Gastroesophageal sphincter (tissue), 4 donors: ENCODE data around the gene GABBR2. TPM values are rescaled to one million over a fixed set of nuclear protein-coding genes. Genes with fewer than 3 reads are reported as not detected.

Experiments
- ATAC-seq: fragments of 150-250 bp; one replicate; pipeline ENCODE4 v1.9.1; 2016; ENCODE audit warnings: mild to moderate bottlenecking, moderate library complexity
- H3K27ac ChIP-seq, 4 donors: fragments of 200-600 bp; sonication (generic) in 3 of 4; 1 replicate in 3 of 4; 2 replicates in 1 of 4; pipeline ENCODE4 v1.5.1; 2016 to 2019
- H3K27me3 ChIP-seq: fragments of 200-600 bp; sonication (generic); one replicate; pipeline ENCODE4 v1.5.1; 2019
- H3K36me3 ChIP-seq, 2 donors: fragments of 200-600 bp; sonication (generic); one replicate each; pipeline ENCODE4 v1.5.1; 2019; ENCODE audit warnings: control low read depth in 1 of 2
- H3K4me1 ChIP-seq, 3 donors: fragments of 200-600 bp; sonication (generic); 1 replicate in 2 of 3; 2 replicates in 1 of 3; pipeline ENCODE4 v1.5.1; 2016 to 2019; ENCODE audit warnings: control low read depth in 2 of 3
- H3K4me3 ChIP-seq, 2 donors: fragments of 200-600 bp; sonication (generic); one replicate each; pipeline ENCODE4 v1.5.1; 2019; ENCODE audit warnings: mild to moderate bottlenecking in 1 of 2, moderate library complexity in 1 of 2
- H3K9me3 ChIP-seq, 3 donors: fragments of 200-600 bp; sonication (generic); one replicate each; pipeline ENCODE4 v1.5.1; 2017 to 2019; ENCODE audit warnings: control low read depth in 2 of 3
- CTCF ChIP-seq, 4 experiments: fragments of 200-600 bp in 2 of 4; fragments of 450-650 bp in 2 of 4; sonication (generic) in 1 of 4; IDR thresholded peaks; one replicate each; pipeline ENCODE4 v1.5.1; 2017 to 2019; ENCODE audit warnings: antibody characterized with exemption in 4 of 4, mild to moderate bottlenecking in 2 of 4, moderate library complexity in 2 of 4
- EP300 ChIP-seq: sonication (generic); formaldehyde crosslinking; IDR thresholded peaks from one replicate; pipeline ENCODE4 v1.6.1; 2017; ENCODE audit warnings: antibody characterized with exemption, mild to moderate bottlenecking
- POLR2A ChIP-seq, 2 donors: fragments of 450-650 bp; IDR thresholded peaks; one replicate each; pipeline ENCODE4 v1.6.1; 2017; ENCODE audit warnings: antibody characterized with exemption in 2 of 2, mild to moderate bottlenecking in 2 of 2, moderate library complexity in 1 of 2
- POLR2AphosphoS5 ChIP-seq: sonication (generic); formaldehyde crosslinking; IDR thresholded peaks from one replicate; pipeline ENCODE4 v1.6.1; 2017; ENCODE audit warnings: antibody characterized with exemption
- WGBS, 2 donors: methylation state at CpG; one replicate each; pipeline ENCODE4 v1.1.5; 2018; ENCODE audit warnings: low coverage in 1 of 2; 5-methylcytosine and 5-hydroxymethylcytosine counted together
- total RNA-seq, 4 donors: library from RNA; depleted of rRNA; stranded (reverse); fragments of >200 nt; gene quantifications; one replicate each; pipeline ENCODE4 v1.1.0, GENCODE V29; 2016

The GABBR2 gene
- total RNA-seq, 4 donors from 2014 or later: 0.04 to 0.25 TPM; not detected in 2

GRCh38 chr9:98698856-98699255 is 9.9 kb downstream of the GABBR2 start:
- WGBS, 2 donors: 61 to 85% methylated on average over 4 of the region's 6 CpGs

GRCh38 chr9:98694943-98695342 is 13.8 kb downstream of the GABBR2 start:
- 64 to 100% methylated on average over 1 of the region's 2 CpGs for WGBS, 2 donors
- Histone ChIP-seq H3K27me3 (peaks cover 40% of the 10 kb centered on the region), H3K9me3 (no peaks in the 10 kb centered on the region), H3K36me3 (no peaks in the 10 kb centered on the region), H3K4me3 (no peak overlapping the region), H3K4me1 (no peaks in the 10 kb centered on the region), H3K27ac (no peak overlapping the region)
- no peak for ATAC-seq
- TF ChIP-seq EP300: no peak
- no peak for TF ChIP-seq POLR2A (IDR thresholded peaks at IDR 0.05)
- TF ChIP-seq POLR2AphosphoS5: no peak
- TF ChIP-seq CTCF (IDR thresholded peaks at IDR 0.05): no peak

More at GRCh38 chr9:98698856-98699255, 9.9 kb downstream of the GABBR2 start:
- H3K27me3 ChIP-seq: peaks cover 70% of the 10 kb centered on the region
- H3K4me1 ChIP-seq: no peaks in the 10 kb centered on the region
- ATAC-seq: no peak
- no peak overlapping the region for H3K27ac ChIP-seq
- no peaks in the 10 kb centered on the region for H3K36me3 ChIP-seq
- peaks cover 0 to 13% (median 0%) of the 10 kb centered on the region in 3 donors for H3K9me3 ChIP-seq
- no peak for TF ChIP-seq EP300
- no peak for TF ChIP-seq POLR2A (IDR thresholded peaks at IDR 0.05)
- TF ChIP-seq CTCF (IDR thresholded peaks at IDR 0.05): no peak
- TF ChIP-seq POLR2AphosphoS5: no peak
- H3K4me3 ChIP-seq: no peak overlapping the region

- H3K9me3 ChIP-seq: no peaks in the 10 kb centered on the region
- no peaks in the 10 kb centered on the region for H3K36me3 ChIP-seq
- no peak for ATAC-seq
- TF ChIP-seq POLR2A (IDR thresholded peaks at IDR 0.05) (no peak), EP300 (no peak), CTCF (IDR thresholded peaks at IDR 0.05) (no peak), POLR2AphosphoS5 (no peak)
- 86% methylated on average over 7 of the region's 7 CpGs; no CpG with 5 or more reads in 1 of the 2 donors for WGBS, 2 donors
- H3K27me3 ChIP-seq: peaks cover 31% of the 10 kb centered on the region
- no peak overlapping the region for H3K27ac ChIP-seq
- no peaks in the 10 kb centered on the region for H3K4me1 ChIP-seq
- H3K4me3 ChIP-seq: no peak overlapping the region
Observed at GRCh38 chr9:98692392-98692791, 16.3 kb downstream of the GABBR2 start.

GRCh38 chr9:98691890-98692289 is 16.8 kb downstream of the GABBR2 start:
- no peak overlapping the region for H3K27ac ChIP-seq
- no peak for TF ChIP-seq POLR2AphosphoS5
- TF ChIP-seq EP300: no peak
- no peak for TF ChIP-seq POLR2A (IDR thresholded peaks at IDR 0.05)
- H3K9me3 ChIP-seq: no peaks in the 10 kb centered on the region
- H3K4me1 ChIP-seq: no peaks in the 10 kb centered on the region
- no peak for ATAC-seq
- peaks cover 26% of the 10 kb centered on the region for H3K27me3 ChIP-seq
- H3K4me3 ChIP-seq: no peak overlapping the region
- H3K36me3 ChIP-seq: no peaks in the 10 kb centered on the region
- 100% methylated on average over 1 of the region's 3 CpGs for WGBS, 2 donors

GRCh38 chr9:98690686-98691085 is 18.0 kb downstream of the GABBR2 start:
- ATAC-seq: no peak
- Histone ChIP-seq H3K27me3 (peaks cover 14% of the 10 kb centered on the region), H3K36me3 (no peaks in the 10 kb centered on the region), H3K4me3 (no peak overlapping the region), H3K4me1 (no peaks in the 10 kb centered on the region), H3K27ac (no peak overlapping the region), H3K9me3 (no peaks in the 10 kb centered on the region)
- TF ChIP-seq EP300 (no peak), CTCF (IDR thresholded peaks at IDR 0.05) (no peak), POLR2AphosphoS5 (no peak), POLR2A (IDR thresholded peaks at IDR 0.05) (no peak)
- WGBS, 2 donors: no CpG with 5 or more reads among the region's 1 CpG
